Rectal smooth muscle tissue (tissue), 1 donor: ENCODE data around the gene LSP1.
A peak's percentile ranks its signal among the peaks of the same experiment; 100 is the strongest.

Source experiments
- H3K27ac ChIP-seq: one replicate; pipeline ENCODE4 v1.7.0; 2013; ENCODE audit warnings: low read depth, low read length, inconsistent platforms
- H3K27me3 ChIP-seq: one replicate; pipeline ENCODE4 v1.7.0; 2013; ENCODE audit warnings: low read length; ENCODE audit not compliant: control insufficient read depth, insufficient read depth
- H3K36me3 ChIP-seq: one replicate; pipeline ENCODE4 v1.7.0; 2013; ENCODE audit warnings: low read length; ENCODE audit not compliant: control insufficient read depth, insufficient read depth
- H3K4me1 ChIP-seq: one replicate; pipeline ENCODE4 v1.7.0; 2013; ENCODE audit warnings: low read length; ENCODE audit not compliant: control insufficient read depth, insufficient read depth
- H3K4me3 ChIP-seq: one replicate; pipeline ENCODE4 v1.7.0; 2013; ENCODE audit warnings: low read length
- H3K9ac ChIP-seq: one replicate; pipeline ENCODE4 v1.7.0; 2013; ENCODE audit warnings: low read length

Gene LSP1

GRCh38 chr11:1860108-1860507 lies 7.2 kb downstream of the LSP1 start:
- Histone ChIP-seq H3K36me3 (no peaks in the 10 kb centered on the region), H3K4me3 (no peak overlapping the region), H3K27ac (no peak overlapping the region), H3K9ac (no peak overlapping the region), H3K27me3 (no peaks in the 10 kb centered on the region), H3K4me1 (peaks cover 19% of the 10 kb centered on the region)

DNA sequence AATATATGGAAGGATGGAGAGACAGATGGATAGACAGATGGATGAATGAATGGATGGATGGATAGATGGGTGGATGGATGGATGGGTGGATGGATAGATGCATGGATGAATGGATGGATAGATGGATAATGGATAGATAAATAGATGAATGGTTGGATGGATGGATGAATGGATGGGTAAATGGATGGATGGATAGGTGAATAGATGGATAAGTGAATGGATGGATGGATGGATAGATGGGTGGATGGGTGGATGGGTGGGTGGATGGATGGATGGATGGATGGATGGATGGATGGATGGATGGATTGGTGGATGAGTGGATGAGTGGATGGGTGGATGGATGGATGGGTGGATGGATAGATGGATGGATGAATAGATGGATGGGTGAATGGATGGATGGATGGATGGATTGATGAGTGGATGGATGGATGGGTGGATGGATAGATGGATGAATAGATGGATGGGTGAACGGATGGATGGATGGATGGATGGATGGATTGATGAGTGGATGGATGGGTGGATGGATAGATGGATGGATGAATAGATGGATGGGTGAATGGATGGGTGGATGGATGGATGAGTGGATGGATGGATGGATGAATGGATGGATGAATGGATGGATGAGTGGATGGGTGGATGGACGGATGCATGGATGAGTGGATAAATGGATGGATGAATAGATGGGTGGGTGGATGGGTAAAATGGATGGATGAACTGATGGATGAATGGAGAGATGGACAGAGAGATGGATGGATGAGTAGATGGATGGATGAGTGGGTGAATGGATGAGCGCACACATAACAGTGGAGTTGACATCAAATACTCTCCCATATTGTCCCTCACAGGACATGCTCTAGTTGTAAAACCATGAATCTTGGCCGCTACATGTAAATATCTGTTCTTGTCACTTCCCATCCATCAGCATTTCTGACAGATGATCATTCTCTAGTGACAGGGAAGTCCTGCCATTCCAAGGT lies 8.8 kb downstream of the LSP1 start:
- no peak overlapping the region for H3K9ac ChIP-seq
- H3K27me3 ChIP-seq = no peaks in the 10 kb centered on the region
- H3K36me3 ChIP-seq = no peaks in the 10 kb centered on the region
- H3K27ac ChIP-seq = no peak overlapping the region
- peaks cover 22% of the 10 kb centered on the region for H3K4me1 ChIP-seq
- H3K4me3 ChIP-seq = no peak overlapping the region

DNA sequence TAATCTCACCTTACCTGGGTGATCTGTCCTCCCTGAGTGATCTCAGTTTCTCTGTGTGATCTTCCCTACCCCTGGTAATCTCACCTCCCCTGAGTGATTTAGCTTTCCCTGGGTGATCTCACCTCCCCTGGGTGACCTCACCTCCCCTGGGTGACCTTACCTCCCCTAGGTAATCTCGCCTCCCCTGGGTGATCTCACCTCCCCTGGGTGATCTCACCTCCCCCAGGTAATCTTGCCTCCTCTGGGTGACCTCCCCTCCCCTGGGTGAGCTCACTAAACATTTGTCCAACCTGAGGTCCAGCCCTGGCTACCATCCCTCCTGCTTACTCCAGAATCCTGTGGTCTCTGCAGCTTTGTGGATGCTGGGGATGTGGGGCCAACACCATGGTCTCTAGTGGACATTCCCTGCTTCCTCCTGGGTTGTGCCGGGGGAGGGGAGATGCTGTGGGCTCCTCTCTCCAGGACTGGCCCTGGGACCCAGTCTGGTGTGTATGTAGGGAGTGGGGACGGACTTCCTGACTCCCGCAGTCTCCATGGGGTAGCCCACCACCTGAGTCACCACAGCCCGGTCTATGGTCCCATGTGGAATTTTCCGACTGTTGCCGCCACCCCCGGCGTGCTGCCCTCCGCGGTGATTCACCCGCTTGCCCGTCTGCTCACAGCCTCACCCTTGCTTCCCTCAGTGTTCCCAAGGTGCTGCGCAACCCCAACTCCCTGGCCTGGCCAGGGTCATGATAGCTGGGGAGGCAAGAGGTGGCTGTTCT lies 9.9 kb downstream of the LSP1 start:
- H3K4me3 ChIP-seq = peak overlapping the region; percentile 38
- H3K4me1 ChIP-seq = peaks cover 22% of the 10 kb centered on the region
- no peaks in the 10 kb centered on the region for H3K36me3 ChIP-seq
- no peak overlapping the region for H3K9ac ChIP-seq
- no peaks in the 10 kb centered on the region for H3K27me3 ChIP-seq
- H3K27ac ChIP-seq = peak overlapping the region; percentile 80

DNA sequence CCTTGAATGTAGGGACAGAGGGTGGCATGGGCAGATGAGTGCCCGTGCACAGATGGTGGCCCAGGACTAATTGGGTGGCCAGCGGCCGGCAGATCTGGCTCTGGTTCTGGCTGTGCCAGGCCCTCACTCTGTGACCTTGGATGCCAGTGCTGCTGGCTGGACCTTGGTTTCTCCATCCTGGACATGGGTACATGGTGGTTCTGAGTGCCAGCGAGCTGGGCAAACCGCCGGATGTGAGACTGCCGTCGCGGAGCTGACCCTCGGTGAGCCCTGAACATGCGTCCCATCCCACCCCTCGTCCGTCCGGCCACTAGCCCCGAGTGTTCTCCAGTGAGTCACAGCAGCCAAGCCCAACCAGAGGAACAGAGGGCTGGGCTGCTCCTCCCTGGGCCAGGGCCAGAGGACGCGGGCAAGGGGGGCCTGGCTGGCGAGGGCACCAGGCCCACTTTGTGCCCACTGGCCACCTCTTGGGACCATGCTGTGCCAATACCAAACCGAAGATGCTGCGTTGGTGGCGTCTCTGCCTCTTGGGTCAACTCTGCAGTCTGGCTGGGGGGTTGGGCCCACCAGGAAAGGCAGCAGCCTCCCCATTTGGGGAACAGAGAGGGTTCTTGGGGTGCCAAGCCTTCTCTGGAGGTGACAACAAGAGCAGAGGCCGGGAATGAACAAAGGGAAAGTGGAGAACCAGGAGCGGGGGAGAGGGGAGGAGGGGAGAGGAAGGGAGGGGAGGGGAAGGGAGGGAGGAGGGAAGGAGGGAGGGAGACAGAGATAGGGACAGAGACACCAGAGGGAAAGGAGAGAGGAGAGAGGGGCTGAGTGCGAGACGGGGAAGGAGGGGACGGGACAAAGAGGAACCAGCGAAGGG lies 10.7 kb downstream of the LSP1 start:
- H3K36me3 ChIP-seq = no peaks in the 10 kb centered on the region
- H3K27me3 ChIP-seq = no peaks in the 10 kb centered on the region
- peak overlapping the region; percentile 54 for H3K4me3 ChIP-seq
- peak overlapping the region; percentile 80 for H3K27ac ChIP-seq
- peaks cover 22% of the 10 kb centered on the region for H3K4me1 ChIP-seq
- H3K9ac ChIP-seq = no peak overlapping the region

DNA sequence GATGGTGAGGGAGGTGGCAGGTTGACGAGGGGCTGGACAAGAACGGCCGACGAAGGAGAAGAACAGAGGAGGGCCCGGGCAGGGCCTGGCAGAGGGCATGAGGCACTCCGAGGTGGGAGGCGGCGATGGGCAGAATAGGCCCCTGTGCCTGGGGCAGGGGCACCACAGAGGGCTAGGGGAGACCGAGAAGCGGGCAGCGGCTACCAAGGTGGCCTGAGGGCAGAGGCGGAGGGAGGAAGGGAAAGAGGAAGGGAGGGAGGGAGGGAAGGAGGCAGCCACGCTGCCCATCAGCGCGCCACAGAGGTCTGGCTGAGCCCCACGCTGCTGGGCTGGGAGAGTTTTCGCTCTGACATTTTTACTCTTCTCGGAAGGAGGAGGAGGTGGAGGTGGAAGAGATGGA lies 11.3 kb downstream of the LSP1 start:
- H3K36me3 ChIP-seq = no peaks in the 10 kb centered on the region
- peaks cover 22% of the 10 kb centered on the region for H3K4me1 ChIP-seq
- peak overlapping the region; percentile 54 for H3K4me3 ChIP-seq
- H3K27ac ChIP-seq = peak overlapping the region; percentile 80
- no peaks in the 10 kb centered on the region for H3K27me3 ChIP-seq
- no peak overlapping the region for H3K9ac ChIP-seq

DNA sequence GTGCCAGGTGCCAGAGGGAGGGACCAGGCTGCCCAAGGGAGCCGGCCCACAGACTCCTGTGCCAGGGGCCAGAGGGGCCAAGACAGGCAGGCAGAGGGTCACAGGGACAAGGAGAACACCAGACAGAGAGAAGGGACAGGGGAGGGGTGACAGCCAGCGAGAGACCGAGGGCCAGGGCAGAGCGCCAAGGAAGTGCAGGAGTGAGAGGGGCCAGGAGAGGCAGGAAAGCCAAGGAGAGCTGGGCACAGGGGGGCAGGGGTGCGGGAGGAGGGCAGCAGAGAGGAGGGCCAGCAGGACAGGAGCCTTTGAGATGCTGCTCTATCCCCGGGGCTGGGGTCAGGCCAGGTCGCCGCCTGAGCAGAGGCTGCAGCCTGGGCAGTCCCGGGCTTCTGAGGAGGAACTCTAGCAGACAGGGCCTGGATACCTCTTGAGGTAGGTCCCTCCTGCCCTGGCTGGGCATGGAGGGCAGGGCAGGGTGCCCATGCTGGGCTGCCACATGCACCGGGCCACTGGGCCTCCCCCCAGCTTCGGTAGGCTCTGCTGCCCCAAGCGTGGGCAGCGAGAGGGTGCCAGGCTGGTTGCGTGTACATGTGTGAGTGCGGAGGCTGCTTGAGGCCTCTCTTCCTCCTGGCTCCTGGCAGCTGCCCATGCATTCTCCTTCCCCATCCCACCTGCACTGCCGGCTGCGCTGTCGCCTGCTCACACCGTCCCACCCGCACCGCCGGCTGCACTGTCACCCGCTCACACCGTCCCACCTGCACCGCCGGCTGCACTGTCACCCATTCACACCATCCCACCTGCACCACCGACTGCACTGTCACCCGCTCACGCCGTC lies 12.2 kb downstream of the LSP1 start:
- H3K27ac ChIP-seq = peak overlapping the region; percentile 80
- peaks cover 22% of the 10 kb centered on the region for H3K4me1 ChIP-seq

GRCh38 chr11:1866226-1866625 lies 13.3 kb downstream of the LSP1 start:
- Histone ChIP-seq H3K4me1 (peaks cover 22% of the 10 kb centered on the region), H3K27ac (no peak overlapping the region), H3K9ac (no peak overlapping the region), H3K4me3 (peak overlapping the region; percentile 18), H3K27me3 (peaks cover 5% of the 10 kb centered on the region), H3K36me3 (no peaks in the 10 kb centered on the region)

More for the DNA sequence above, 12.2 kb downstream of the LSP1 start:
- no peak overlapping the region for H3K9ac ChIP-seq
- no peaks in the 10 kb centered on the region for H3K27me3 ChIP-seq
- peak overlapping the region; percentile 54 for H3K4me3 ChIP-seq
- H3K36me3 ChIP-seq = no peaks in the 10 kb centered on the region

DNA sequence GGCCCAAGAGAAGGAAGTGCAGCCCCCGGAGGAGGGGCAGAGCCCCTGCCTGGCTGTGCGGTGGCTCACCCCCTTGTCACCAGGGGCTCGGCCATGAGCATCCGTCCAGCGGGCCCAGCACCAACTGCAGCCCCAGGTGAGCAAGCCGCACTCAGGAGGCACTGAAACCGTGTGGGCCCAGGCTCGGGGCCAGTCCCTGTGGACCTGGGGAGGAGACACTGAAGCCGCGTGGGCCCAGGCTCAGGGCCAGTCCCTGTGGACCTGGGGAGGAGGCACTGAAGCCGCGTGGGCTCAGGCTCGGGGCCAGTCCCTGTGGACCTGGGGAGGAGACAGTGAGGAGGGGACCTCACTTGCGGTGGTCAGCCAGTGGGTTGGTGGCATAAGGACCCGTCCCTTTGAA lies 13.9 kb downstream of the LSP1 start:
- H3K4me1 ChIP-seq = peaks cover 22% of the 10 kb centered on the region
- H3K4me3 ChIP-seq = no peak overlapping the region
- H3K27ac ChIP-seq = no peak overlapping the region
- no peaks in the 10 kb centered on the region for H3K36me3 ChIP-seq
- peaks cover 5% of the 10 kb centered on the region for H3K27me3 ChIP-seq
- H3K9ac ChIP-seq = no peak overlapping the region

- Histone ChIP-seq H3K4me1 (peaks cover 22% of the 10 kb centered on the region), H3K27ac (no peak overlapping the region), H3K4me3 (peak overlapping the region; percentile 9), H3K9ac (no peak overlapping the region), H3K36me3 (no peaks in the 10 kb centered on the region), H3K27me3 (peaks cover 5% of the 10 kb centered on the region)
Observed at GRCh38 chr11:1867381-1867780, 14.5 kb downstream of the LSP1 start.

- Histone ChIP-seq H3K9ac (no peak overlapping the region), H3K36me3 (no peaks in the 10 kb centered on the region), H3K27me3 (peaks cover 5% of the 10 kb centered on the region), H3K4me1 (peaks cover 19% of the 10 kb centered on the region), H3K4me3 (peak overlapping the region; percentile 0), H3K27ac (no peak overlapping the region)
Observed at GRCh38 chr11:1868056-1868635, 15.3 kb downstream of the LSP1 start.

DNA sequence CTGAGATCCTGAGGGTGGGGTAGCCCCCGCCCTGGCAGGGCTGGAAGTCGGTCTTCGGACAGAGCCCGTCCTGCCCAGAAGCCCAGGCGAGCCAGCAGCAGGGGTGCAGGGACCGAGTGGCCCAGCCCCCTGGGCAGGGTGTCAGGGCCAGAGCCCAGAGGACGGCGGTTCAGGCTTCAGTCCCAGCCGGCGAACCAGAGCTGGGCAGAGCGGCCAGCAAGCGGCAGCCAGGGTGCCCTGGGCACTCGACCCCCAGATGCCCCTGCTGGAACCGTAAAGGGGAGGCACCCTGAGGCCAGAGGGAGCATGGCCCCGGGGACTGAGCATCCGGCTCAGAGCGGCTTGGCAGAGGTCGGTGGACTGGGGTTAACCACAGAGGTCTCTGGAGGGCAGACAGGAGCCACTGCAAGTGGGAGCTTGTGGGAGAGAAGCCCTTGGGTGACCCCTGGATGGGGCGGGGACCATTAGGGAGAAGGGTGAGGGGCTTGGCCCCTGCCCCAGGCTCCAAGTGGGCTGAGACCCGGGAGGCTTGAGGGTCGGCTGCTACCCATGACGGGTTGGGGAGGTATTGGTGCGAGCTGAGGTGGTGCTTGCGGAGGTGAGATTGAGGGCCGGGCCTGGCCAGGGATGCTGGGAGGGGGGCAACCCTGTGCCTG lies 15.9 kb downstream of the LSP1 start:
- Histone ChIP-seq H3K9ac (no peak overlapping the region), H3K4me1 (peaks cover 13% of the 10 kb centered on the region), H3K27me3 (peaks cover 5% of the 10 kb centered on the region), H3K27ac (peak overlapping the region; percentile 6), H3K36me3 (no peaks in the 10 kb centered on the region), H3K4me3 (peak overlapping the region; percentile 37)
